ENCODE measurements around the gene PFKL. TPM values are rescaled to one million over a fixed set of nuclear protein-coding genes. Genes with fewer than 3 reads are reported as not detected.
A peak's percentile ranks its signal among the peaks of the same experiment; 100 is the strongest.

The PFKL gene
- polyA plus RNA-seq, 2 of the 4 experiments (the other 2 are of a cell fraction): 23.2 to 38.7 TPM

- TF ChIP-seq, protein P1, sequence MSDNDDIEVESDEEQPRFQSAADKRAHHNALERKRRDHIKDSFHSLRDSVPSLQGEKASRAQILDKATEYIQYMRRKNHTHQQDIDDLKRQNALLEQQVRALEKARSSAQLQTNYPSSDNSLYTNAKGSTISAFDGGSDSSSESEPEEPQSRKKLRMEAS (IDR thresholded peaks at IDR 0.05): 0 out of 2 replicates have a peak, but pooled peaks have one; percentile 21
- no peak for TF ChIP-seq NFE2L2 (conservative IDR thresholded peaks at IDR 0.05; ENCODE audit: low read length)
- TF ChIP-seq HOXB13 (CRISPR knock-in tag; IDR thresholded peaks at IDR 0.05; ENCODE audit: low read depth): no peak
- no peak for TF ChIP-seq JUN (IDR thresholded peaks at IDR 0.05)
- H3K27ac ChIP-seq: peak overlapping the region in 1 of 2 experiments; percentile 80; a peak in 3 of 6 replicates
- no peak for FAIRE-seq
- ChIA-PET CTCF (interaction anchor here (0.7 to 1.9 kb wide), 2 partner anchors 10 to 39 kb away, joined by 3 to 10 read pairs; no protein-coding TSS in a partner anchor), POLR2A (no interaction called here)
- peak overlapping the region; percentile 49; the same call in 2 of the 3 replicates for H3K4me2 ChIP-seq
- ATAC-seq: 0 out of 6 replicates have a peak, but pooled peaks of 1 of the 2 experiments have one; percentile 3
- DNase-seq (ENCODE audit: low read depth in 1 of 2, low spot score in 1 of 2): no peak
- H3K4me3 ChIP-seq: no peak overlapping the region
- 35% methylated on average over 8 of the region's 26 CpGs for WGBS (ENCODE audit: missing lambda C conversion rate)
- no peaks in the 10 kb centered on the region for H3K9me3 ChIP-seq
- peaks cover 18% of the 10 kb centered on the region for H3K4me1 ChIP-seq
Measured at GRCh38 chr21:44294391-44295162, 5.3 kb upstream of the PFKL start.

GRCh38 chr21:44295163-44295573 lies 4.7 kb upstream of the PFKL start:
- no peak for ATAC-seq
- no peak overlapping the region for H3K4me3 ChIP-seq
- ChIA-PET CTCF (interaction anchor here (0.7 to 1.9 kb wide), 3 partner anchors 9 to 39 kb away, joined by 3 to 10 read pairs (median 3); no protein-coding TSS in a partner anchor), POLR2A (no interaction called here)
- FAIRE-seq: no peak
- no peak for DNase-seq (ENCODE audit: low read depth in 1 of 2, low spot score in 1 of 2)
- peak overlapping the region in 1 of 2 experiments; percentile 80; a peak in 3 of 6 replicates for H3K27ac ChIP-seq
- no peak for TF ChIP-seq FOSL2 (IDR thresholded peaks at IDR 0.05)
- TF ChIP-seq FOSL2 (CRISPR knock-in tag; IDR thresholded peaks at IDR 0.05): no peak
- no peak for TF ChIP-seq EP300 (IDR thresholded peaks at IDR 0.05)
- TF ChIP-seq HOXA7 (CRISPR knock-in tag; IDR thresholded peaks at IDR 0.05): no peak
- no peak for TF ChIP-seq GATA3 (IDR thresholded peaks at IDR 0.05; ENCODE audit: borderline replicate concordance)
- no peak for TF ChIP-seq MAZ (IDR thresholded peaks at IDR 0.05; ENCODE audit: borderline replicate concordance, low read depth, low read length)
- TF ChIP-seq HEYL (CRISPR knock-in tag; IDR thresholded peaks at IDR 0.05): no peak
- TF ChIP-seq TFCP2L1 (CRISPR knock-in tag; IDR thresholded peaks at IDR 0.05): no peak
- TF ChIP-seq EHF (CRISPR knock-in tag; IDR thresholded peaks at IDR 0.05): no peak
- TF ChIP-seq RNF2 (IDR thresholded peaks at IDR 0.05; ENCODE audit: borderline replicate concordance, low read depth): no peak
- TF ChIP-seq TP53 (CRISPR knock-in tag; IDR thresholded peaks at IDR 0.05): no peak
- TF ChIP-seq, protein P2, sequence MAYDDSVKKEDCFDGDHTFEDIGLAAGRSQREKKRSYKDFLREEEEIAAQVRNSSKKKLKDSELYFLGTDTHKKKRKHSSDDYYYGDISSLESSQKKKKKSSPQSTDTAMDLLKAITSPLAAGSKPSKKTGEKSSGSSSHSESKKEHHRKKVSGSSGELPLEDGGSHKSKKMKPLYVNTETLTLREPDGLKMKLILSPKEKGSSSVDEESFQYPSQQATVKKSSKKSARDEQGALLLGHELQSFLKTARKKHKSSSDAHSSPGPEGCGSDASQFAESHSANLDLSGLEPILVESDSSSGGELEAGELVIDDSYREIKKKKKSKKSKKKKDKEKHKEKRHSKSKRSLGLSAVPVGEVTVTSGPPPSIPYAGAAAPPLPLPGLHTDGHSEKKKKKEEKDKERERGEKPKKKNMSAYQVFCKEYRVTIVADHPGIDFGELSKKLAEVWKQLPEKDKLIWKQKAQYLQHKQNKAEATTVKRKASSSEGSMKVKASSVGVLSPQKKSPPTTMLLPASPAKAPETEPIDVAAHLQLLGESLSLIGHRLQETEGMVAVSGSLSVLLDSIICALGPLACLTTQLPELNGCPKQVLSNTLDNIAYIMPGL (CRISPR knock-in tag; IDR thresholded peaks at IDR 0.05; ENCODE audit: borderline replicate concordance): no peak
- TF ChIP-seq POLR2A (IDR thresholded peaks at IDR 0.05; ENCODE audit: low read length): no peak
- no peak for TF ChIP-seq ELK1 (IDR thresholded peaks at IDR 0.05; ENCODE audit: low read depth, low read length)
- peak overlapping the region; percentile 49; the same call in 2 of the 3 replicates for H3K4me2 ChIP-seq
- peaks cover 18% of the 10 kb centered on the region for H3K4me1 ChIP-seq
- WGBS (ENCODE audit: missing lambda C conversion rate): 65% methylated on average over 13 of the region's 14 CpGs
- H3K9me3 ChIP-seq: no peaks in the 10 kb centered on the region

GRCh38 chr21:44295646-44296045 lies 4.2 kb upstream of the PFKL start:
- H3K27ac ChIP-seq: peak overlapping the region in 1 of 2 experiments; percentile 55; a peak in 3 of 6 replicates
- no peak overlapping the region for H3K4me3 ChIP-seq
- 100% methylated on average over 1 of the region's 10 CpGs for WGBS (ENCODE audit: missing lambda C conversion rate)
- no peaks in the 10 kb centered on the region for H3K9me3 ChIP-seq
- DNase-seq (ENCODE audit: low read depth in 1 of 2, low spot score in 1 of 2) (no peak), ATAC-seq (no peak), FAIRE-seq (no peak)
- ChIA-PET POLR2A (no interaction called here), CTCF (interaction anchor here (1.4 to 1.9 kb wide), 2 partner anchors 9 to 38 kb away, joined by 3 to 10 read pairs; no protein-coding TSS in a partner anchor)
- H3K4me1 ChIP-seq: peaks cover 18% of the 10 kb centered on the region
- H3K4me2 ChIP-seq: no peak overlapping the region
- TF ChIP-seq SMC3 (IDR thresholded peaks at IDR 0.05): no peak
- TF ChIP-seq EP300 (IDR thresholded peaks at IDR 0.05): no peak
- TF ChIP-seq RCOR1 (IDR thresholded peaks at IDR 0.05; ENCODE audit: low read depth, low read length): no peak
- TF ChIP-seq, protein P3, sequence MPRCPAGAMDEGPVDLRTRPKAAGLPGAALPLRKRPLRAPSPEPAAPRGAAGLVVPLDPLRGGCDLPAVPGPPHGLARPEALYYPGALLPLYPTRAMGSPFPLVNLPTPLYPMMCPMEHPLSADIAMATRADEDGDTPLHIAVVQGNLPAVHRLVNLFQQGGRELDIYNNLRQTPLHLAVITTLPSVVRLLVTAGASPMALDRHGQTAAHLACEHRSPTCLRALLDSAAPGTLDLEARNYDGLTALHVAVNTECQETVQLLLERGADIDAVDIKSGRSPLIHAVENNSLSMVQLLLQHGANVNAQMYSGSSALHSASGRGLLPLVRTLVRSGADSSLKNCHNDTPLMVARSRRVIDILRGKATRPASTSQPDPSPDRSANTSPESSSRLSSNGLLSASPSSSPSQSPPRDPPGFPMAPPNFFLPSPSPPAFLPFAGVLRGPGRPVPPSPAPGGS (IDR thresholded peaks at IDR 0.05): no peak
- TF ChIP-seq MAFK (IDR thresholded peaks at IDR 0.05; ENCODE audit: partially characterized antibody): no peak
- no peak for TF ChIP-seq POLR2AphosphoS2 (conservative IDR thresholded peaks at IDR 0.05; ENCODE audit: low read length)
- no peak for TF ChIP-seq MYC (IDR thresholded peaks at IDR 0.05; ENCODE audit: borderline replicate concordance, low read length)
- no peak for TF ChIP-seq ELK1 (IDR thresholded peaks at IDR 0.05; ENCODE audit: low read depth, low read length)
- no peak for TF ChIP-seq E2F6 (IDR thresholded peaks at IDR 0.05; ENCODE audit: borderline replicate concordance, low read depth)
- no peak for TF ChIP-seq EHMT2 (IDR thresholded peaks at IDR 0.05; ENCODE audit: low read depth)
- no peak for TF ChIP-seq BHLHE40 (IDR thresholded peaks at IDR 0.05; ENCODE audit: low read depth, low read length)
- no peak for TF ChIP-seq HEYL (CRISPR knock-in tag; IDR thresholded peaks at IDR 0.05)
- no peak for TF ChIP-seq CHD4 (IDR thresholded peaks at IDR 0.05; ENCODE audit: borderline replicate concordance)
